Fibroblast of lung (primary cell): ENCODE measurements around the gene CSAG1.

Experiments used
- CTCF ChIP-seq, 2 donors: IDR thresholded peaks in 1 of 2; conservative IDR thresholded peaks in 1 of 2; 1 replicate in 1 of 2; 2 replicates in 1 of 2; pipeline ENCODE4 v1.5.1; 2011 to 2012; ENCODE audit warnings: low read length in 2 of 2, control low read depth in 1 of 2, inconsistent platforms in 1 of 2, low read depth in 1 of 2, mild to moderate bottlenecking in 1 of 2
- EZH2 ChIP-seq: IDR thresholded peaks from 2 replicates; pipeline ENCODE4 v1.5.1; 2012; ENCODE audit warnings: low read length, control low read depth, mild to moderate bottlenecking; ENCODE audit errors: missing control alignments

- TF ChIP-seq EZH2 (no peak), CTCF (conservative IDR thresholded peaks at IDR 0.05 in 1 of 2, IDR thresholded peaks at IDR 0.05 in 1 of 2; ENCODE audit: low read depth in 1 of 2, low read length in 2 of 2) (no peak)
Measured at GRCh38 chrX:152733261-152733975, at the start of gene CSAG1, which contains the start of gene MAGEA12.
